ENCODE results near the gene COX7A1.
A peak's percentile ranks its signal among the peaks of the same experiment; 100 is the strongest.
"Not testable (repeated sequence)": the region's sequence is repeated elsewhere in the genome, so short reads cannot be mapped to it uniquely, and the experiment has no call there.

The COX7A1 gene

DNA sequence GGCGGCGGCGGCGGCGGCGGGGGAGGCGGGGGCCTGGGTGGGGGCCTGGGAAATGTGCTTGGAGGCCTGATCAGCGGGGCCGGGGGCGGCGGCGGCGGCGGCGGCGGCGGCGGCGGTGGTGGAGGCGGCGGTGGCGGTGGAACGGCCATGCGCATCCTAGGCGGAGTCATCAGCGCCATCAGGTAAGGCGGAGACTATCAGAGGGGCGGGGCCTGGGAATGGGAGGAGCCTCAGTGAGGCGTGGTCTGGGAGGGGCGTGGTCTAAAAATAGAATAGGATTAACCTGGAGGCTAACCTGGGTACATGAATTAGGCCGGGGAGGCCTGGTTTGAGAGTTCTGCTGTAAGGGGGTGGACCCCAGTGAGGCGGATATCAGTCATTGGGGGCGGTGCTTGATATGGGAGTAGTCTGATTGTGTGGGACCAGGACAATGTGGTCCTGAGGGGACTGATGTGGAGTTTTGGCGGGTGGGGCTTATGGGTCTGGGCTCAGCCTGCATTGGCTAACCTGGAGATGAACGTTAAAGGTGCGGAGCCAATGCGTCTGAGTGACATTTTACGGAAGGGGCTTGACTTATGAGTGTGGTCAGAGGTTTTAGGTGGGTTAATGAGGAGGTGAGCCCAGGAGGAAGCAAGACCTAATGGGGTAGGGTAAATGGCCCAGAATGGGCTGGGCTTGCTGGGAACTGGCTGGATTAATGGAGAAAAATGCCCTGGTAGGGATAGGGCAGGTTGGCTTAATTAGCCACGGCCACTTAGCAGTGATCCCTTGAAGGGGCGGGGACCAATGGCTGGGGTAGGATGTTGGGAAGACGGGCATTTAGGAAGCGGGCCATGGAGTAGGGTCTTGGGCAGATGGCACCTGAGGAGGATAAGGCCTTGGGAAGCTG is 11.0 kb downstream of the COX7A1 start:
- peak; percentile 93 for DNase-seq (ENCODE audit: low spot score)

DNA sequence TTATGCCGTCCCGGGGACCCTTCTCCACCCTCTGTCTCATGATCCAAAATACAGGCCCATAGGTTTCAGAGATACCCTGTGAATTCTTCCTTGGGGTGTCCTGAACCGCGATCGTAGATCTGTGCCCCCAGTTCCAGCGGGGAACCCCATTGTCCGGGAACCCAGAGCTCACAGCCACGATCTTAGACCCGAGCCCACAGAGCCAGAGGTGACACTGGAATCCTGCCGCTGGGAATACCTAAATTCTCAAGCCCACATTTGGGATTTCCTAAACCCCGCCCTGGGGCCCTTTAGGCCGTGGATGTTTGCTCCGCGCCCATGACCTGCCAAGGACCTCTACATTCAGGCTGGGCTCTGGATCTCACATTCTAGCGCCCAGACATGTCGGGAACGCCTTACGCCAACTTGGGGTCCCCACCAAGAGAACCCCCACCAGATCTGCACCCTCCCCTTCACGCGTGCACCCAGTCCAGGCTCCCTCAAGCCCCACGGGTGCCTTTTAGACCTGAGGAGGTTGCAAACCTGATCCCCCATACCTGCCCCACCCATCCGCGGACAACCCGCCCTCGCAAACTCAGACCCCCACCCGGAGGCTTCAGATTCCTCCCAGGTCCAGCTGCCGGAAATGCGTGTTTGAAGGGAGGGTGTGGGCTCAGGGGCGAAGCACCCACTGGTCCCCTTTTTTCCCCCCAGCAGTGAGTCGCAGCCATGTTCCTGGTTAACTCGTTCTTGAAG is 11.8 kb downstream of the COX7A1 start:
- peak; percentile 49 for DNase-seq (ENCODE audit: low spot score)

DNA sequence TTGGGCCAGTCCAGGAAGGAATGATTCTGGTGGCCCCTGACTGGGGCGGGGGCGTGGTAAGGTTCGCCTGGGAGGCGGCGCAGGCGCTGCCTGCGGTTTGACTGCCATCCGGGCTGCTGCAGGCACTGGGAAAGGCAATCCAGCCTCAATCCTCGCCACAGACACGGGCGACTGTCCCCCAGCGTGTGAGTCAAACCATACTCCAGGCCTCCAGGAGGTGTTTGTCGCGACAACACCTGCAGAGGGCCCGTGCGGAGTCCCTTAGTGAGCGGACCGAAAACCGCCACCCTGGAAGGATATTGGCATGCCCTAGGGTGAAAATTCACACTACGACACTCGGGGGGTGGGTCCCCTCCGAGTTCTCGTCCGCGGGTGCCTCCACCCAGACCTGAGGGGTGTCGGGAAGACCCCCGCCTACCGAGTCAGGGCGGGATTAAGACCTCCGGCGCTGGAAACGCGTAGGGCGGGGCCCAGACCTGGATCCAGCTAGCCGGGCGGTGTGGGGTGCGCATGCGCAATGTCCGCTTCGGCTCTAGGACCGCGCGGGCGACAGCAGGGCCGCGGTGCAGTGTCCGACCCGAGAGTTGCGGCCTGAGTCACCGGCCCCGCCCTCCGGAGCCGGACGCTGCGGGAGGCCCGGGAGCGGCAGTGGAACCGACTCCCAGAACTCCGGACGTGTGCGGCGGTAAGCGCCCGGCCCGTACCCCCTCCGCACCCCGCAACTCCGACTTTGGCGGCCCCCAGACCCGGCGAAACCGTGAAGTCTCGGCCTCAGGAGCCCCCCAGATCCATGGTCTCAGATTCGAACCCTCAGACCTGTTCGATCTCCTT is 12.6 kb downstream of the COX7A1 start, which contains the start of gene CAPNS1:
TSS of gene CAPNS1 (plus strand) at position 594 of the 831 bp plus-strand sequence. CDS start 946 bp downstream, outside the sequence.
- DNase-seq (ENCODE audit: low spot score) = peak; percentile 98

DNA sequence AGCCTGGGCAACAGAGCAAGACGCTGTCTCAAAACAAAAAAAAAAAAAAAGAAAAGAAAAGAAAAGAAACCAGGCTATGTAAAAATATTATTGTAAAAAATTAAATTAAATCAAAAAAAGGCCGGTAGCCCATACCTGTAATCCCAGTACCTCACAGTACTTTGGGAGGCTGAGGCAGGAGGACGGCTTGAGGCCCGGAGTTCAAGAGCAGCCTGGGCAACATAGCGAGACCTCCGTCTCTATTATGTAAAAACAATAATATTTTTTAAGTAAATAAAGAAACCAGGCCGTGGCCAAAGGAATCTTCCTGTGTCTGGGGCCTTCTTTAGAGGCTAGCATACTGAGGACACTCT is 13.2 kb downstream of the COX7A1 start:
- DNase-seq (ENCODE audit: low spot score) = no peak

DNA sequence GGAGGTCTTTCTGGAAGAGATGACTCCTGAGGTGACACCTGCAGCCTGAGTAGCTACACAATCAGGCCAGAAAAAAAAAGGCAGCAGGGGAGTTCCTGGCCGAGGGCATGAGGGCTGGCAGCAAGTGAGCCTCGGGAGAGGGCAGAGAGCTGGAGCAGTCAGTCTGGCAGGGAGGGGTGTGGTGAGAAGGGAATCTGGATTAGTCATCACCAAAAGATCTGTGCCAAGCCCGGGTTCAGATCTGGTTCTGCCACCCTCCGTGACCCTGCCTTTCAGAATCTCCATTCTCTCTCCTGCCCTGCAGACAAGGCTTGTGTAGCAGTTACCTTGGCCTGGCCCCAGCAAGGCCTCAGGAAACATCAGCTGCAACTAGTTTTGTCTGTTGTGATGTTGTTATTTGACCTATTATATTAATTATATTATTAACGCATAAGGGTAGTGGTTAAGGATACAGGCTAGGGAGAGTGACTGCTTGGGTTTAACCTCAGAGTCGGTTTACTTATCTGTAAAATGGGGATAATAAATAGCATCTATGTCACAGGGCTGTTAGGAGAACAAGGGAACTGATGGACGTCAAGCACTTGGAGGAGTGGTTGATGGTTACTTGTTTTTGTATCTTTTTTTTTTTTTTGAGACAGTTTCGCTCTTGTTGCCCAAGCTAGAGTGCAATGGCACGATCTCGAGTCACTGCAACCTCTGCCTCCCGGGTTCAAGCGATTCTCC is 15.1 kb downstream of the COX7A1 start:
- peak; percentile 75 for DNase-seq (ENCODE audit: low spot score)

DNA sequence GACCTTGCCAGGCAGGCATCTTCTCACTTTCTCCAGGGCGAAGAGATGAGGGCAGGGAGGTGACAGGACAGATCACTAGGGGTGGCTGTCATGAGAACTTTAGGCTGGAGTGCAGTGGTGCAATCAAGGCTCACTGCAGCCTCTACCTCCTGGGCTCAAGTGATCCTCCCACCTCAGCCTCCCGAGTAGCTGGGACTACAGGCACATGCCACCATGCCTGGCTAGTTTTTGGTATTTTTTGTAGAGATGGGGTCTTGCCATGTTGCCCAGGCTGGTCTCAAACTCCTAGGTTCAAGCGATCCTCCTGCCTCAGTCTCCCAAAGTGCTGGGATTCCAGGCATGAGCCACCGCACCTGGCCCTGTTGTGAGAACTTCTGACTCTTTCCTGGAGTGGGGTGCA is 17.4 kb downstream of the COX7A1 start:
- DNase-seq (ENCODE audit: low spot score) = not testable (repeated sequence)

DNA sequence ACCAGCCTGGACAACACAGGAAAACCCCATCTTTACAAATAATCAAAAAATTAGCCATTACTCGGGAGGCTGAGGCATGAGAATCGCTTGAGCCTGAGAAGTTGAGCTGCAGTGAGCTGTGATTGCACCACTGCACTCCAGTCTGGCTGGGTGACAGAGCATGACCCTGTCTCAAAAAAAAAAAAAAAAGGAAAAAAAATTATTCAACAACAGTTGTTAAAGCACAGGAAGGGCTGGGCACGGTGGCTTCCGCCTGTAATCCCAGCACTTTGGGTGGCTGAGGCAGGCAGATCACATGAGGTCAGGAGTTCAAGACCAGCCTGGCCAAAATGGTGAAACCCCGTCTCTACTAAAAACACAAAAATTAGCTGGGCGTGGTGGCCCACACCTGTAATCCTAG is 21.0 kb downstream of the COX7A1 start:
- DNase-seq (ENCODE audit: low spot score) = not testable (repeated sequence)

DNA sequence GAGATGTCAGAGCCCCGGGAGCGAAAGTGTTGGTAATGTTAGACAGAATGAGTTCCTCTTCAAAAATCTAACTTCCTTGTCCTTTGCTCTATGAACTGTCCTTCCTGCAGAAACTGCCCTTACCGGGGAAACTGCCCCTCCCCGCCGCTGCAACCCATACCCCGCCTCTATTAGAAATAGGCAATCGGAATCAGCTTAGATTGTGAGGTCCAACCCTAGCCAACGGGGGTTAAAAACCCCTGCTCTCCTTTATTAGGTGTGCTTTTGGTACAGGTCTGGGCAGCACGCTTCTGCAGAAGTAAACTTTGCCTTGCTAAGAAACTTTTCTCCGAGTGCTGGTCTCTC is 23.9 kb downstream of the COX7A1 start:
- no peak for DNase-seq (ENCODE audit: low spot score)

DNA sequence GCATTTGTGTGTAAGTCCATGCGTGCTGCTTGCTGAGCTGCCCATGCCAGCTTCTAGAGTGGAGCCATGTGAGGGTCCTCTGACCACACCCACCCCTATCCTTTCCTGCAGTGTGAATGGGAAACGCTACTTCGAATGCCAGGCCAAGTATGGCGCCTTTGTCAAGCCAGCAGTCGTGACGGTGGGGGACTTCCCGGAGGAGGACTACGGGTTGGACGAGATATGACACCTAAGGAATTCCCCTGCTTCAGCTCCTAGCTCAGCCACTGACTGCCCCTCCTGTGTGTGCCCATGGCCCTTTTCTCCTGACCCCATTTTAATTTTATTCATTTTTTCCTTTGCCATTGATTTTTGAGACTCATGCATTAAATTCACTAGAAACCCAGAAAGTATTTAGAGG is 26.7 kb downstream of the COX7A1 start:
- DNase-seq (ENCODE audit: low spot score) = no peak

DNA sequence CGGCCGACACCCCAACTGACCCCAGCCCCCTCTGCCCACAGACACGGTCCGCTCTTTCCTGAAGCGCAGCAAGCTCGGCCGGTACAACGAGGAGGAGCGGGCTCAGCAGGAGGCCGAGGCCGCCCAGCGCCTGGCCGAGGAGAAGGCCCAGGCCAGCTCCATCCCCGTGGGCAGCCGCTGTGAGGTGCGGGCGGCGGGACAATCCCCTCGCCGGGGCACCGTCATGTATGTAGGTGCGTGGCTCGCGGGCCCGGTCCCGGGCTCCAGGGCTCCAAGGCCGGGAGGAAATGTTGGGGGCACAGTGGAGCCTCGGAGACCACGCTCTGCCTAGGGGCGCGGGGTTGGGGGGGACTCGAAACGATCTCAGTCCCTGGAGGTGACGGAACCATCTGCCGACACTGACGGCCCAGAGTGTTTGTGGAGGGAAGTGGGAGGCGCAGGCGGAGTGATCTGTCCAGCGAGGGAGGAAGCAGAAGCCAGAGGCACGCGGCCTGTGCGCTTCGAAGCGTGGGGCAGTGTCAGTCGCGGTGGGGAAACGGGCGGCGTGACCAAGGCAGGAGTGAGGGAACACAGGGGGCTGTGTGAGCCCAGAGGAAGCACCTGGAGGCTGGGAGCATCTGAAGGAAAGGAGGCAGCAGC is 30.6 kb downstream of the COX7A1 start:
- no peak for DNase-seq (ENCODE audit: low spot score)

DNA sequence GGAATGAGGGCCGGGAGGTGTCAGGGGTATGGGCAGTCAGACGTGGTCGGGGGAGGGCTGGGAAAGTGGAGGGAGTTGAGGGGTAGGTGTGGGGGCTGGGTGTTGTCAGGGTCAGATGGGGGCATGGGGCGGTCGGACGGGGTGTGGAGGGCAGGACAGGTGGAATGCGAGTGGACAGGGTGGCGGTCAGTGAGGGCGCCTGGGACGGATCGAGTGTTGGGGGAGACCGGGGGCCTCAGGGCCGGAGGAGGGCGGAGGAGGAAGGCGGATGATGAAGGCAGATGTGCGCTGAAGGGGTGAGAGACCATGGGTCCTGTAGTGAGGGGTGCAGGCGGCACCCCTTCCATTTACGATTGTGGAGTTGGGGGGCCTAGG is 31.3 kb downstream of the COX7A1 start:
- DNase-seq (ENCODE audit: low spot score) = no peak

DNA sequence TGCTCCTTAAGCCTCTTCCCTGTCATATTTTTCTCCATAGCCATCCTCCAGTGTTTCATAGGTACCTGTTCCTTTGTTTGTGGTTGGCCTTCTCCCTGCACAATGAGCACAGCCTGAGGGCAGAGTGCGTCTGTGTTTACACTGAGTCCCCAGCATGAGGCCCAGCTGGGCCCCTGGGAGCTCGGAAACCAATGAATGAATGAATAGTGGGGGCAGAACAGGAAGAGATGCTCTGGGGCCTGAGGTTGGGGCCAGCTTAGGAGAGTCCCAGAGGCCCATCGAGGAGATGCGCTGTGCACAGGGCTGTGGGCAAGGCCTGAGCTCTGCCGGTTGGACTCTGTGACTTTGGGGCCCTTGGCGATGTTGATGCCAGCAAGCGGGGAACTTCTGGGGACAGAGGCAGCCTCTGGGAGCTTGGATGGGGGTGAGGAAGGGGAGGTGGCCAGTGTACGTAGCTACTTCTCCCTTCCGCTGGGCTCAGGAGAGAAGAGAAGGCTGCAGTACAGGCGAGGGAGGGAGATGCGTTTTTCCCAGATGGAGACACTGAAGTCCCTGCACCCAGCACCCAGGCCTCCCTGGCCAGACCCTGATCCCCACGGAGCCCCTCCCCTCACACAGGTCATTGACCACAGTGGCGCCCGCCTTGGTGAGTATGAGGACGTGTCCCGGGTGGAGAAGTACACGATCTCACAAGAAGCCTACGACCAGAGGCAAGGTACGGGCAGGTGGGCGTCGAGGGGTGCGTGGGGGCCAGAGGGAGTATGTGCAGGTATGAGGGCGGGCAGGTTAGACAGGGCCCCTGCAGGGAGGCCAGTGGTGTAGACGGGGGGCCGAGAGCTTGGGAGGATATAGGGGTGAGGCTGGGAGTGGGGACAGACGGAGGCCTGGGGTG is 31.9 kb downstream of the COX7A1 start:
- DNase-seq (ENCODE audit: low spot score) = no peak

DNA sequence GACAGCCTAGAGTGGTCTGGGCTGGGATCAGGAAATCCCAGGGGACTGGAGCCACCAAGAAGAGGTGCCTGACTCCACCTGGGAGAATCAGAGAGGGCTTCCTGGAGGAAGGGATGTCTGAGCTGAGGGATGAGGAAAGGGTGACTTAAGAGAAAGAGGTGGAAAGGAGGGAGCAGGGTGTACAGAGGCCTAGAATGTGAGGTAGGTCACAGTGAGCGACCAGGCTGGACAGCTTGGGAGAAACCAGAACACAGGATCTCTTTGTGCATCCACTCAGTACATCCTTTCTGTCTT is 36.0 kb downstream of the COX7A1 start:
- DNase-seq (ENCODE audit: low spot score) = no peak

DNA sequence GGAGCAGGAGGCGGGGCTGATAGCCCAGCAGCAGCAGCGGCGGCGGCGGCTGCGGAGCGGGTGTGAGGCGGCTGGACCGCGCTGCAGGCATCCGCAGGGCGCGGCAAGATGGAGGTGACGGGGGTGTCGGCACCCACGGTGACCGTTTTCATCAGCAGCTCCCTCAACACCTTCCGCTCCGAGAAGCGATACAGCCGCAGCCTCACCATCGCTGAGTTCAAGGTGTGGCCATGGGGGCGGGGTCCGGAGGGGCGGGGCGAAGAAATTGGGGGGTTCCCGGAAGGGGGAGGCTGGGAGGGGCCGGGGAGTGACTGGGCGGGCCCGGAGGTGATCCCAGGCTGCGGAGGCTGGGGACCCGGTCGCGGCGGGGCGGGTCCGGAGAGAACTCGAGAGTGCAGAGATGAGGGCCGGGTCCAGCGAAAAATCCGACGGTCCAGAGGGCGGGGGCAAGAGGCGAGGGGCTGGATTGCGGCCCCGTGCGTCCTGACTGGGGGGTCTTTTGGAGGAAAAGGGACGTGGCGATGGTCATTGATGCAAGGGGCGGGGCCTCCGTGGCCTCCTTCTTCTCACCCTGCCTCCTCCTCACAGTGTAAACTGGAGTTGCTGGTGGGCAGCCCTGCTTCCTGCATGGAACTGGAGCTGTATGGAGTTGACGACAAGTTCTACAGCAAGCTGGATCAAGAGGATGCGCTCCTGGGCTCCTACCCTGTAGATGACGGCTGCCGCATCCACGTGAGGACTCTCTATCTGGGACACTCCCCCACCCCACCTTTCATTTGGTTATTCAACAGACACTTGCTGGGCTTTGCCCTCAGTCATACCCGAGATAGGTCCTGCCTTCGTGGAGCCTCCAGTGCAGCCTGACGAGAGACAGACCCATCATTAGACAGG is 36.5 kb downstream of the COX7A1 start, which contains the start of gene TBCB:
TSS of gene TBCB (plus strand) at position 16 of the 891 bp plus-strand sequence. CDS start at position 109, 93 bp downstream.
- no peak for DNase-seq (ENCODE audit: low spot score)

DNA sequence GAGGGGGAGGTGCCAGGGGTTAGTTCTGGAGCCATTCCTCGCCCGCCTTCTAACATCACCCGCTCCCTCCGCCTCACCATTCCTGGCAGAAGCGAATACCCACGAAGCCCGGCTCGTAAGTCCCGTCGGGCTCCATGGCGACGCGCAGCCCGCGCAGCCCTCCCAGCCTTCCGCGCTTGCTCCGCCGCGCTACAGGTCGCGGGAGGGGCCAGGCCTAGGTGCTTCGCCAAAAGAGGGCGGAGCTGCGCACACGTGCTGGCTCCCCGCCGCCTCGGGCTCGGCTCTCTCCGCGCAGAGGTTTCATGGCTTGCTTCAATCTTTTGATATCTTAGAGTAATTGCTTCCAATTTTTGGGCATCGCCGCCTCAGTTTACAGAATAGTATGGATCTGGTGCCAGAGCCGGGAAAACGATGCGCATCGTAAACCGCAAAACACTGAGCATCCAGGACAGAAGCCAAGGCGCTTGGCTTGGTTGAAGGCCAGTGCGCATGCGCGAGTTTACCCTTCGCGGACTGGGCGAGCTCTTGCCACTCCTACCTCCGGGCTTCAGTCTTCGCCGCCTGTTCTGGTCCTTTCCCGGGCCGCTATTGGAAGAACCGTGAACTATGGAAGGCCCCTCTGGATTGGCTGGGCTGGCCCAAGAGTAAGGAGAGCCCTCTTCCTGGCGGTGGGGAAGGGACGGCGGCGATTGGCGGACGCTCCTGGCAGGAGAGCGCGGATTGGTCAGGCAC is 37.4 kb downstream of the COX7A1 start, which contains the start of gene POLR2I:
TSS of gene POLR2I (minus strand) at position 155 of the 732 bp plus-strand sequence. CDS start at position 136, 19 bp downstream.
- DNase-seq (ENCODE audit: low spot score) = peak; percentile 99

DNA sequence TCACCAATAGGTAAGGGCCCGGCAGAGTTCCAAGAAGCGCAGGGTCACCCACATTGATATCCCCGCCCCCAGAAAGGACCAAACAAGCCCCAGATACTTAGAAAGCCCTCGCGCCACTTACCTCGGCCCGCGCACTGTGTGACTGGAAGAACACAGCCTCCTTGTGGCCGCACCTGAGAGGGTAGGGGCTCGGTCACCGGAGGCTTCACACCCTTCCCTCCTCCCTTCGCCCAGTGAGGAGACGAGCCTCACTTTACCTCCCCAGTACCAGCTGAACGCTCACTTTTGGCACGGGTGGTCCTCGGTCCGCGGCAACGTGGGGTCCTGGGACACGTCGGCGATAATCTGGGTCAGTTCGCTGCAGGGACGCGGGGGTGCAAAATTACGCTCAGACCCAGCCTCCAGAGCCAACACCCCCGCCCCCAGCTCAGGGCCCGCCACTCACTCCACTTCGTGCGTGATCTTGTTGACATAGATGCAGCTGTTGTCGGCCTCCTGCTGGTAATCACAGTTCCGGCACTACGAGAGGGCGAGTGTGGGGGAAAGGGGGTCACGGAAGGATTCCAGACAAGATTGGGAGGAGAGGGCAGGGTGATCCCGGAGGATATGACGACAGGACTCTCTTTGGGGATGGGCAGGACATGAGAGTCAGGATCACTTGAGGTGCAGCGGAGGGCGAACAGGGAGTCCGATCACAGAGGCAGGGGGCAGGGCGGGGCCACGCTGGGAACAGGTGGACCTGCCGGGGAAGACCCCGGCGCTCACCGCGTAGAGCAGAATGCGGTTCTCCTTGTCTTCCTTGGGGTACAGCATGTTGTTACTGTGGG is 38.1 kb downstream of the COX7A1 start:
- peak; percentile 50 for DNase-seq (ENCODE audit: low spot score)

DNA sequence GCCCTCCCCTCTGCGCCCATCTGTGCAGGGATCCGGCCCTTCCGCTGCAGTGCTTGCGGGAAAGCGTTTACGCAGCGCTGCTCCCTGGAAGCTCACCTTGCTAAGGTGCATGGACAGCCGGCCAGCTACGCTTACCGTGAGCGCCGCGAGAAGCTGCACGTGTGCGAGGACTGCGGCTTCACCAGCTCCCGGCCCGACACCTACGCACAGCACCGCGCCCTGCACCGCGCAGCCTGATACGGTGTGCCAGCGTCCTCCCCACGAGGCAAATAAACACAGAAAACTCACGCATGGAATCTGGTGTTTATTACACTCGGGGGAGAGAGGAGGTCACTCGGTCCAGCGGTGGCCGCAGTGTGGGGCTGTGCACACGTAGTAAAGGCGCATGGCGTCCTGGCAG is 38.8 kb downstream of the COX7A1 start:
- DNase-seq (ENCODE audit: low spot score) = no peak

DNA sequence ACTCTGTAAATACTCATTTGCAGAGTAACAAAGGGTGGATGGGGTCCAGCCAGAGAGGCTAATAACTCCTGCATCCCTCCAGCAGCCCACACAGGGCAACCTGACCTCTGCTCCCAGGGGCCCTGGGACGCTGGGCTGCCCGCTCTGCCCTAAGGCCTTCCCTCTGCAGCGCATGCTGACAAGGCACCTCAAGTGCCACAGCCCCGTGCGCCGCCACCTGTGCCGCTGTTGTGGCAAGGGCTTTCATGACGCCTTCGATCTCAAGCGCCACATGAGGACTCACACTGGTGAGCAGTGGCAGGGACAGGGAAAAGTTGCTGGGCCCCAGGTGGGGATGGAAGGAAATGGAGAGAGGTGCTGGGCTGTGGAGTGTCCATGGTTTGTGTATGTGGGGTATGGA is 39.6 kb downstream of the COX7A1 start:
- no peak for DNase-seq (ENCODE audit: low spot score)

Measured in AG08396 (cell line).